ENCODE data around the gene CDR2.
"Not testable (repeated sequence)": the region's sequence is repeated elsewhere in the genome, so short reads cannot be mapped to it uniquely, and the experiment has no call there.

The CDR2 gene

DNA sequence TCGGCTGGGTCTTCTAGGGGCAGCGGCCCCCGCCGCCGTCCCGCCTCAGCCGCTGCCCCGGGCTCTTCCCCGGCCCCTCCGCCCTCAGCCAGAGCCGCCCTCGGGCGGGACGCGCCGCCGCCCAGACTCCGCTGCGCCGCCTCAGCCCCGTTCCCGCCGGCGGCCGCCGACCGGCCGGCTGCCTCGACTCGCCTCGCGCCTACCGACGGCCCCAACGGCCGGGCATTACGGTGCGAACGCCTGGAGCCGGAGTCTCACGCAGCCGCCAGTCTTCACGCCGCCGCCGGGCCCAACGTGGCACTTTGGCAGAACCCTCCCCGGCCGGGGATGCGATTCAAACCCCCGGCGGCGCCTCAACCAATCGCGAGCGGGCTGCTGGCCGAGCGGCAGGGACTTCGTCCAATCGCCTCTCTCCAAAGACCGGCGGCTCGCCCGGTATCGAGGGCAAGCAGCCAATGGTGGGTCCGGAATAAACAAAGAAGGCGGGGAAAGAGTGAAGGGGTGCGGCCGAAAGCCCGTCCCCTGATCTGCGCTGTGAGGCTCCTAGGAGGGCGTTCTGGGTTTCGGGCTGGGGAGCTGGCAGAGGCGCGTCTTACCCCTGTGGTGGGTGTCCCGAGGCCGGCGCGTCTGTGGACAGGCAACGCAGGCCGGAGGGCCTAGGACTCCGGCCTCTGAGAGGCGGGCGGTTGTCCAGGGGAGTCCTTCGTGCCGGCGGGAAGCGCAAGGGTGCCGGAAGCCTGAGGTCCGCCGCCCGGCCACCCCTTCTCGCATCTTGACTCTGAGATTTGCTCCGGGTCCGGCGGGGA, at the start of gene CDR2:
CDR2 (minus strand) TSS at position 309 of the 806 bp plus-strand sequence. CDS start 310 bp downstream, outside the sequence.
- DNase-seq: peak; percentile 98

DNA sequence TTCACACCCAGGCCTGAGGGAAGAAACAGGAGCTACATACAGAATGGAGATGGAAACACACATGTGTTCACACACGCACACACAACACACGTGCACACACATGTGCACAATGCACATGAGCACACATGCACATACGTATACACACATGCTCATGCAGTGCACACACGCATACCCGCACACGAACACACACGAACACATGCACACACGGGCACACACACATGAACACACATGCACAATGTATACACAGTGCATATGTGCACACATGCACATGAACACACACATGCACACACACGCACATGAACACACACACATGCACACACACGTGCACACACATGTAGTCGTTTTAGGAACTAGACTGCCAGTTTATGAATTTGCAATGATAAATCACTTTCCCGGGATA, 49.3 kb upstream of the CDR2 start:
- no peak for DNase-seq

DNA sequence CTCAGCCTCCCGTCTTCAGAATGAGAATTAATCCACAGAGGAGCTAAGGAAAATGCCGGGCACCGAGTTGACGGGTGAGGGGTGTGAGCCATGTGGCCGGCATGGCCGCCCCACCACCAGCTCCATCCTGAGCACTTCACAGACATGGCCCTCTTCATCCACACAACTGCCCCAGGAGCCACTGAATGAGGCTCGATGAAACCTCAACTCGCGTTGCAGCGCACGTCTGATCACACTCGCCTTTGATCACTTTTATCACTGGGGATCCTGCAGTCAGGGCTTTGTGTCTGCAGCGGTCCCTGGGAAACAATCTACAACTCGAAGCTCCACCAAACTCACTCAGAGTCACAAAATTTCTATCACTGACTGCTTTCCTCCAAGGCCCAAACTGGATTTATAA, 46.7 kb upstream of the CDR2 start:
- no peak for DNase-seq

DNA sequence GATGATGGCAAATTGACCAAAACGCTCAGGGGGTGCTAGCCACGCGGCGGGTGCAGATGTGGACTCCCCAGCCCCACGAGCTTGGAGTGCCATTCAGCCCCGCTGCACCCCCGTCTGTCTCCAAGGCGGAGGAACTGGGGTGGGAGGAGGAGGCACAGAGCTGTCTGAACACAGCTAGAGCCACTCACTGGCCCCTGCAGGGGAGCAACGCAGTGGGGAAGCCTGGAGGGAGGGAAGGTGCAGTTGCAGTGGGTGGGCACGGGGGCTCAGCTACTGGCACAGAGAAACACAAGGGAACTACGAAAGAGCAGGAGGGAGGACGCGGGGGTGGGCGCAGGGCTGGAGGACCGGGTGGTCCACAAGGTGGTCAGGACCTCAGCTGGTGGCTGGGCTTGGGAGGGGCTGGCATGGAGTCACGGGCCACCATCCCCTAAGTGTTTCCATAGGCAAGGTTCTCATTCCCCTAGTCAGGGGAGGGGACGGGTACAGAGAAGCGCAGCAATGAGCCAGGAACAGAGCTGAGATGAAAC, 46.3 kb upstream of the CDR2 start:
- DNase-seq: no peak

DNA sequence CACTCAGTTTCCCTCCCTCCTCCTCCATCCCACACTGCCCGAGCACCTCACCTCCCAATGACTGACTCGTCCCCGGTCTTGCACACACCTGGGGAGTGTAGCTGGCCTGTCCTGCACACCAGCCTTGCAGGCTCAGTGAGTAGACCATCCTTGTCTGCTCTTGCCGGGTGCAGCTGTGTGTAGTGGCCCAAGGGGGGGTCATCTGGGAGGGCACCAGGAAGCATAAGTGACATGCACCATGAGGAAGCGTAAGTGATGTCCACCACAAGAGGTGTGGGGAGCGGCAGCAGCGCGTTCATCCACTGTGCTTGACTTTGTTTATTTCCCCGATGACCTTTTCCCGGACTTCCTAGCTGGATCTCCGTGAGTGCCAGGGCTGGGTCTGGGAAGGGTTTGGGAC, 45.5 kb upstream of the CDR2 start:
- no peak for DNase-seq

DNA sequence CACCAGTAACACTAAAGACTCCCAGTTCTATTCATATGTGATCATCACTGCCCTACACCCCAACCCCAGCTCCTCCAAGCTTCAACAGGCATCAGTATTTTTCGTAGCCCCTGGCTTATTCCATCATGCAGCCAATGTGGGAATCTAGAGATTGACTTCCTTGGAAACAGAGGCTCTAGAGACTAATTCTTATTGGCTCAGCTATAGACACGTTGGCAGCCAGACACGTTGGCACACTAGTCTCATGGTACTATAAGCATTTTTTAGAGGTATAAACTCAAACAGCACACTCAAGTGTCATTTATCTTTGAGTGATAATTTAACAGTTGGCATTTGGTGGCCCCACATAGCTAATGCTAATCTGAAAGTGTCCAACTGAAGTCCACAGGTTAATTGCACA, 44.4 kb upstream of the CDR2 start:
- no peak for DNase-seq

DNA sequence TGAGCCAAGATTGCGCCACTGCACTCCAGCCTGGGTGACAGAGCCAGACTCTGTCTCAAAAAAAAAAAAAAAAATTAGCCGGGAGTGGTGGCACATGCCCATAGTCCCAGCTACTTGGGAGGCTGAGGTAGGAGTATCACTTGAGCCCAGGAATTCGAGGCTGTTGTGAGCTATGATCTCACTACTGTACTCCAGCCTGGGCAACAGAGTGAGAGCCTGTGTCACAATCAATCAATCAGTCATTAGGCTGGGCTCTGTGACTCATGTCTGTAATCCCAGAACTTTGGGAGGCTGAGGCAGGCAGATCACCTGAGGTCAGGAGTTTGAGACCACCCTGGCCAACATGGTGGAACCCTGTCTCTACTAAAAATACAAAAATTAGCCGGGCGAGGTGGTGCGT, 43.4 kb upstream of the CDR2 start:
- DNase-seq: not testable (repeated sequence)

DNA sequence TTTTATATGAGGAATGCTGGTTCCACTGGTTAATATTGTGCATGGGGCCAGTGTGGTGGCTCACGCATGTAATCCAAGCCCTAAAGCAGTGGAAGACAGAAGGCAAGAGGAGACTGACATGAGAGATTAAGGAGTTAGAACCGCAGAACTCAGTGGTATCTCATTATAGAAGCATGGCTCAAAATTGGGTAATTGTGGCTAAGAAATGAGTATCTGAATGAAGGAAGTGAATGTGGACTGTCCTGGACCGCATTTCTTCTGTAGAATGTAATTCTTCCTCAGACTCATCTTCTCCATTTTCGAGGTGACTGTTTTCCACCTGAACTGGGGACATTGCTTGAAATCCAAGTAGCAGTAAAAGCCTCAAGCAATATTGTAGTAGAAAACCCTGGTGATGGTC, 42.6 kb upstream of the CDR2 start:
- DNase-seq: no peak

DNA sequence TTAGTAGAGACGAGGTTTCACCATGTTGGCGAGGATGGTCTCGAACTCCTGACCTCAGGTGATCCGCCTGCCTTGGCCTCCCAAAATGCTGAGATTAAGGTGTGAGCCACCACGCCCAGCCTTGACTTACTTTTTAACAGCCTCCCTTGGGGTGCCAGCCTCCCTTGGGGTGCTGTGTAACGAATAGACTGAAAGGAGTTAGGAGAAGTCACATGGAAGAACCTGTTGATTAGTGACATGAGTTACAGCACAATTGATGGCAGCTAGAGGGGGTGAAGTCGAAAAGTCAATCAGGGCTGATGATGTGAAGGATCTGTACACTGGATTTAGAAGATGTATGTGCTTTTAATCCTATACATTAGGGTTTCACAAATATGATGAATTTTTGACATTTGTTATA, 39.4 kb upstream of the CDR2 start:
- no peak for DNase-seq

DNA sequence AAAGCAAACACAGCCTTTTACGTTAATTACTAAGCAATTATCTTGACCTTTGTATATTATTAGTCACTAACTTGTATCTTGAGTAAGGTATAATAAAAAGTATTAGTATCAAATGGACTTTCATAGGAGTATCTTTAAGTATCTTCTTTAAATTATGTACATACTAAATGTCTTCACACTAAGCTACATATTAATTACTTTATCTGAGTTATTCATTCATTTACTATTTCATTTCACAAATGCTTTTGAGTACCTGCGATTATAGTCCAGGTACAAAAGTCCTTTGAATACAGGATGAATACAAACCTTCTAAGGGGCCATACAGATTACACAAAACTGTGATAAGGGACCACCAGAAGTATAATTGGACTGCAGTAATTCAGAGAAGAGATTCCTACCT, 33.1 kb upstream of the CDR2 start:
- DNase-seq: no peak

DNA sequence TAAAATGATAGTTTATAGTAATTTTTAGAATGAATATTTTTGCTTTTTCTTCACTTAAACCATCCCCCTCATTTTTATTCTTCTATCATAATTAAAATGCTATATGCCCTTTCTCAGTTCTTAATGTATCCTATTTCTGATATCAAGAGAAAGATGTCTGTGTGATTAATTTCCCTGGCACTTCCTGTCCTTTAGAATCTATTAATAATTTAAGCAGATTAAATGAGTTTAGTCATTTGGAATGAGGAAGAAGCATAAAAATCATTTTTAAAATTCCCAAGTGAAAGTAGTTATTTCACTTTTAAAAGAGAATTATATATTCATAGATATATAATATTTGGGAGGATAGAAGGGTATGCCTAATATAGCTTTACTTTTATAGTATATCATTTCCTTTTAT, 27.8 kb upstream of the CDR2 start:
- no peak for DNase-seq

DNA sequence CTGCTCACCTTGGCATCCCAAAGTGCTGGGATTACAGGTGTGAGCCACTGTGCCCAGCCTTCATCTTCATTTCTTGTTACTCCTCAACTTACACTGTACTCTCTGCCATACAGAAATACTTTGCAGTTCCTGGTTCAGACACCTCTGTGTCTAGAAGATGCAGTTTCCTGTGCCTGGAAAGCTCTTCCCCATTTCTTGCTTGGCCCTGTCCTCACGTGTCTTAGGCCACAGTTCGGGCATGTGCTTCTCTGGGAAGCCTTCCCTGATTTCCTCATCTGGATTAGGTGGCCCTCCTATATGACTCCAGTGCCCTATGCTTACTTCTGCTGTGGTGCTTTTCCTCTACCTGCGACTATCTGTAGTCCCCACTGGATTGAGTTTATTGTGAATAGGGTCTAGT, 26.5 kb upstream of the CDR2 start:
- no peak for DNase-seq

DNA sequence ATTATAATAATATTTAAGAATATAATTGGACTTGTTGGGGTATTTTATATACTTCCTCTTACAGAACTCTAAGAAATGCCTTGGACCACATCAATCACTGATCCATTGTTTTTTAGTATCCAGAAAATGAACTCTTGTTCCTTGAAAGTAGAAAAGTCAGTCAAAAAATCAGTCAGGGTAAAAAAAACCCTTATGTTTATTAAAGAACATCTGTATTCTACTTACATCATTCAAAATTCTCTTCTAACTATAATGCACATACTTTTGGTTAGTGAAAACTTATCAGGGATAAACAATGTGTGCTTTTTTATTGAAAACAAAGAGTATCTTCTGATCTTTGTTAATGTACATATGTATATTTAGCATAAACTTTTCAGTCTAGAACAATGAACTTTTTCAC, 23.5 kb upstream of the CDR2 start:
- no peak for DNase-seq

DNA sequence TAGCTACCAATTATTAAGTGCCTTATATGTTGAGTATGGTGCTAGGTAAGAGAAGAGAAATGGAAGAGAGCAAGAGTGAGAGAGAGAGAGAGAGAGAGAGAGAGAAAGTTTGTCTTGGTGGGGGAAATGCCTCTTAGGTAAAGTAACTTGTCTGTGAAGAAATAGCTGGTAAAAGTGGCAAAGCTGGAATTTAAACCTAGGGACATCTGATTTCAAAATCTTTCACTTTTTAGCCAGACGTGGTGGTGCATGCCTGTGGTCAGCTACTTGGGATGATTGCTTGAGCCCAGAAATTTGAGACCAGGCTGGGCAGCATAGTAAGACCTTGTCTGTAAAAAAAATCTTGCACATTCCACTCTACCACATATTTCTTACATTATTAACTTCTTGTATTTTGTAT, 23.0 kb upstream of the CDR2 start:
- no peak for DNase-seq

DNA sequence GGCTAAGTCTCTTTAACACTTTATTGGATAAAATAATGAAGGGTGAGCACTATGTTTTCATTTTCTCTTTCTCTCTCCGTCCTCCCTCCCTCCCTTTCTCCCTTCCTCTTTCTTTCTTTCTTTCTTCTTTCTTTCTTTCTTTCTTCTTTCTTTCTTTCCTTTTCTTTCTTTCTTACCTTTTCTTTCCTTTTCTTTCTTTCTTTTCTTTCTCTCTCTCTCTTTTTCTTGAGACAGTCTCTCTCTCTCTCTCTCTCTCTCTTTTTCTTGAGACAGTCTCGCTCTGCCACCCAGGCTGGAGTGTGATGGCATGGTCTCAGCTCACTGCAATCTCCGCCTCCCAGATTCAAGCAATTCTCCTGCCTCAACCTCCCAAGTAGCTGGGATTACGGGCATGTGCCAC, 21.5 kb upstream of the CDR2 start:
- no peak for DNase-seq

DNA sequence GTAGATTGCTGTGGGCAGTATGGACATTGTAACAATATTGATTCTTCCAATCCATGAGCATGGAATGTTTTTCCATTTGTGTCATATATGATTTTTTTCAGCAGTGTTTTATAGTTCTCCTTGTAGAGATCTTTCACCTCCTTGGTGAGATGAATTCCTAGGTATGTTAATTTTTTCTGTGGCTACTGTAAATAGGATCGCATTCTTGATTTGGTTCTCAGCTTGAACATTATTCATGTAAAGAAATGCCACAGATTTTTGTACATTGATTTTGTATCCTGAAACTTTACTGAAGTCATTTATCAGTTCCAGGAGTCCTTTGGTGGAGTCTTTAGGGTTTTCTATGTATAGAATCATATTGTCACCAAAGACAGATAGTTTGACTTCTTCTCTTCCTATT, 19.7 kb upstream of the CDR2 start:
- no peak for DNase-seq

DNA sequence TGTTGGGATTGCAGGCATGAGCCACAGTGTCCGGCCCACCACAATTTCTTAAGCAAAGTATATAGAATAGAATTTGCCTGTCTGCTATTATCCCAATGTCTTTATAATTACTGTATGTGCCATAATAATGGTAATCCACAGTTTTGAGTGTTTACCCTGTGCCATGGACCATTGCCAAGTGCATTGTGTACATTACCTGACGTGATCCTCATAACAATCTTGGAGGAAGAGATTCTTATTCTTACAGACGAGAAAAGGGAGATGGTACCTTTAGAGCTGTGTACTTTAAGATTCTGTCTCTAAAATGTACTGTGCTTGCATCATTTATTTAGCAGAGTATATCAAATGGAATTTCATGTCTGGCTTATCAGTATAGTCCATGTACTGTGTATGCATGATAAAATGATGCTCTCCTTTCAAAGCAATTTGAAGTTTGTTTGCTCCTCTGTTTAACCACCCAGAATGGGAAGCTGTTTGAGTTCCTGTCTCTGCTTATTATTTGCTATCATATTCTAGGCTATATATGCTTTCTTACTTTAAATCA, 13.8 kb upstream of the CDR2 start:
- no peak for DNase-seq

DNA sequence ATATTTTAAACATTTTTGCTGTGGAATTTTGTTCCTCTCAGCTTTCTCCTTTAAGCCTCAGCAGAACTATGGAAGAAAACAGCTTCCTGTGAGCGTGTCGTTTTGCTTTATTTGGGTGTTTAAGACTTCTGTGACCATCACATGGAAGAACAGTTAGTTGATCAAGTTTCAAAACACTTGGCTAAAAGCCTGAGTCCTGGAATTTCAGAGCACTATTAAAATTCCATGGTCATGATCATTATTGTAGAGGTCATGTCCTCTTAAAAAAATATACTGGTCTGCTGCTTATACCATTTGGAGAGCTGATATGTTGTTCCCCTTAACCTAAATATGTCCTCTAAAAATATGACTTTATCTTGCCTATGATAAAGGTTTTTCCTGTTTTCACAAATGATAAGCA, 12.6 kb upstream of the CDR2 start:
- DNase-seq: no peak

DNA sequence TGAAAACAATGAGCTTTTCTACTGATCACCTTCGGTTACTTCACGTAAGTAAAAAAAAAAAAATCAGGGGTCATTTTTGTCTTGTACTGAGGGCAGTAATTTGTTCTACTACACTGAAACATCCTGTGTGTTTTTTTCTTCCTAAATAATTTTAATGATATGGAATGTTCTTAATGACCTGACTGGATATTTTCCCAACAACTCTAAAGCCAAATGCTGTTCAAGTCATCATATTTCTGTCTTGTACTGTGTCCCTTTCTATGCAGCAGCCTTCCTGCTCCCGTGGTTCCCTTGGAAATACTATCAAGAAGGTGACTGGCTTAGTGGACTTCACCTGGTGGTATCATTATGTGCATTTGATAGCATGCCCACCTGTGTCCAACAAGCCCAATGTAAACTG, 10.8 kb upstream of the CDR2 start:
- no peak for DNase-seq

DNA sequence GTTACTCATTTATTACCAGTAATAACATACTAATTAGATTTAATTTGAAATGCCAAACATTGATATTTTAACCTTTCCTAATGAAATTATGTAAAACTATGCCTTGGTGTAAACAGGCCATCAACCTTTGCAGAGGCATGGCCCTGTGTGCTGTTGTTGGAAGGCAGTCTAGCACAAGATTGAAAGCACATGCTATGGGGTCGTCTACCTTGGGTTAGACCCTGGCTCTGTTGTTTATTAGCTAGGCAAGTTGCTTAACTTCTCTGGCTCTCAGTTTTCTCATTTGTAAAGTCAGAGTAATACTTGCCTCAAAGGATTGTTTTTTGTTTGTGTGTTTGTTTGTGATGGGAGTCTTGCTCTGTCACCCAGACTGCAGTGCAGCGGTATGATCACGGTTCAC, 9.4 kb upstream of the CDR2 start:
- no peak for DNase-seq

DNA sequence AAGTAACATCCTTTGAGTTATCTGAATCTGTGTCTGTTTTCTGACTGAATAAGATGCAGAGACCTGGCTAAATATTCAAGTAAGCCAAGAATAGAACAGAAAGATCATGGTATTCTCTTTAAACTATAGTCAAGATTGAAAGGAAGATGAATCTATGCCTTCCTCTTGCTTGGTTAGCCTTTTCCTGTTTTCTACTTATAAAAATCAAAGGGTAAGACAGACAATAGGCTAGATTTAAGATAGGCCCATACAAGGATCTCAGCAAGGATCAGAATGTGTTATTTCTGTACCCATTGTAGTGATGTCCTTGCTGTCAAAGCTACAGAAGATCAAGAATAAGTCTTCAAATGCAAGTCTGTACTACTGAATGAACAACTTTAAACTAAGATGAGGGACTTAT, 7.0 kb upstream of the CDR2 start:
- DNase-seq: no peak

DNA sequence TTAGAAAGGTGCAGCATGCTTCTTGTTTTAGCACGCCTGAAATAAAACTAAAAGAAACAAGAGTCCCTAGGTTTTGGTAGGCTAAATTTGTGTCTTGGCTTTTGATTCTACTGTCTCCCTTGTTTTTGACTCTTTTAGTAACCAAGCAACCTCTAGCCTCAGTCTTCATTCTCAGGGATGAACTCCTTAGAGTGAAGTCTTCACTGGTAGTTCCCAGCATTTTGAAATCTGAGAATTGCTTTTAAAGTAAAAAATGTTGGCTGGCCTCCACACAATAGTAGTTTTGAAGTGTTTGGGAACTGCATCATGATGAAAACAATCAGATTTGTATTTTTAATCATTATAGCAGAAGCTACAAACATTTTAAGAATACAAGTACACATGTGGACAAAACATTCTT, 6.1 kb upstream of the CDR2 start:
- no peak for DNase-seq

DNA sequence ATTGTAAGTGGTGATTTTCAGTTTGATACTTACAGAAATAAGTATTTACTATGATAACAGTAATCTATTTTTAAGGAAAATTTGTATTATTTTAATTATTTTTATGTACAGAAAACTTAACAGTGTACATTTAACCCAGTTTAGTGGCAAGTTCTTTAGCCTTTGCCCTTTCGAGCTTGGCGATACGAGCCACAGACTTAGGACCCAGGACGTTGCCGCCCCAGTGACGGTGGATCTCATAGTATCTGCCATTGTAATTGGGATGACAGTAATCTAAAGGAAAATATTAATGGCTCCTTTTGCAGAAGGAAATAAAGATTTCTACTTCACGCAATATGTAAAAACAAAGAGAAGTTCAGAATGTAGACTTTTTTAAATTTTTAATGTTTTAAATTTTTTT, 5.2 kb upstream of the CDR2 start:
- no peak for DNase-seq

DNA sequence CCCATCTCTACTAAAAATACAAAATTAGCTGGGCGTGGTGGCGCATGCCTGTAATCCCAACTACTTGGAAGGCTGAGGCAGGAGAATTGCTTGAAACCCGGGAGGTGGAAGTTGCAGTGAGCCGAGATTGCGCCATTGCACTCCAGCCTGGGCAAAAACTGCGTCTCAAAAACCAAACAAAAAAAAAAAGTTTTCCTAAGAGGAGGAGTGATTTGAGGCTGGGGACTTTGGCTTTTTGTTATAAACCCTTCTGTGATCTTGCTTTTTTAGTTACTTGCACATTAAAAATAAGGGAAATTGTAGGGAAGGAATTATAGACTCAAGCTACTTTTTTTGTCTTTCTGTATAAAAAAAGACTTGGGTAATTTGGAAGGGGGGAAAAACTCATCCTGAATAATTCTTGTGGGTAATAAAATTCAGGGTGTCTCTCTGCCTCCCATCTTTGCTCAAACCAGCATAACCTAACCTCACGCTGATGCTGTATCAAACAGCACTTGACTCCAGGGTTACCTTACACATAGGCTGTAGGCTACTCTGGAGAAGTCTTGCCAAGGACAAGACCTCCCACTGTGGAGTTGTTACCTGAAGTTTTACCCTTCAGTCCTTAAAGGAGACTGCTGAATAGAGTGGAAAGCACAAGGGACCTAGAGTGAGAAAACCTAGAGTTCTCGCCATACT, 1.7 kb upstream of the CDR2 start:
- DNase-seq: no peak
